Parathyroid adenoma (tissue), 2 donors: ENCODE measurements around the gene GPR183.

Experiments
- H2AFZ ChIP-seq: fragments of 300-600 bp; sonication (generic); one replicate; pipeline ENCODE4 v1.7.0; 2017; ENCODE audit warnings: antibody characterized with exemption, mild to moderate bottlenecking
- H3K27ac ChIP-seq: fragments of 300-600 bp; sonication (generic); one replicate; pipeline ENCODE4 v1.7.0; 2017
- H3K27me3 ChIP-seq: fragments of 300-600 bp; sonication (generic); one replicate; pipeline ENCODE4 v1.7.0; 2017; ENCODE audit warnings: low read length; ENCODE audit not compliant: control insufficient read depth, insufficient read depth
- H3K36me3 ChIP-seq: fragments of 300-600 bp; sonication (generic); one replicate; pipeline ENCODE4 v1.7.0; 2017; ENCODE audit warnings: low read length; ENCODE audit not compliant: control insufficient read depth, insufficient read depth
- H3K4me1 ChIP-seq: fragments of 300-600 bp; sonication (generic); one replicate; pipeline ENCODE4 v1.7.0; 2017; ENCODE audit warnings: control low read depth
- H3K4me2 ChIP-seq: fragments of 300-600 bp; sonication (generic); one replicate; pipeline ENCODE4 v1.7.0; 2017; ENCODE audit warnings: low read length
- H3K4me3 ChIP-seq: fragments of 300-600 bp; sonication (generic); one replicate; pipeline ENCODE4 v1.7.0; 2017; ENCODE audit warnings: low read depth, low read length
- H3K79me2 ChIP-seq: fragments of 300-600 bp; sonication (generic); one replicate; pipeline ENCODE4 v1.7.0; 2017; ENCODE audit warnings: control low read depth
- H3K9ac ChIP-seq: fragments of 300-600 bp; sonication (generic); one replicate; pipeline ENCODE4 v1.7.0; 2017; ENCODE audit warnings: mild to moderate bottlenecking
- H3K9me3 ChIP-seq: fragments of 300-600 bp; sonication (generic); one replicate; pipeline ENCODE4 v1.7.0; 2017; ENCODE audit warnings: low read length; ENCODE audit not compliant: control insufficient read depth
- CTCF ChIP-seq: fragments of 300-600 bp; sonication (generic); IDR thresholded peaks from one replicate; pipeline ENCODE4 v1.7.0; 2017; ENCODE audit warnings: antibody characterized with exemption, mild to moderate bottlenecking
- donor health status: primary hyperparathyroidism.

GPR183 gene

GRCh38 chr13:99316657-99317256 lies 9.6 kb upstream of the GPR183 start:
- Histone ChIP-seq H2AFZ (no peak overlapping the region), H3K4me1 (no peaks in the 10 kb centered on the region), H3K9me3 (no peaks in the 10 kb centered on the region), H3K79me2 (no peaks in the 10 kb centered on the region), H3K9ac (no peak overlapping the region), H3K4me2 (no peak overlapping the region), H3K27me3 (no peaks in the 10 kb centered on the region), H3K27ac (no peak overlapping the region), H3K4me3 (no peak overlapping the region), H3K36me3 (no peaks in the 10 kb centered on the region)
- TF ChIP-seq CTCF, result no peak

DNA sequence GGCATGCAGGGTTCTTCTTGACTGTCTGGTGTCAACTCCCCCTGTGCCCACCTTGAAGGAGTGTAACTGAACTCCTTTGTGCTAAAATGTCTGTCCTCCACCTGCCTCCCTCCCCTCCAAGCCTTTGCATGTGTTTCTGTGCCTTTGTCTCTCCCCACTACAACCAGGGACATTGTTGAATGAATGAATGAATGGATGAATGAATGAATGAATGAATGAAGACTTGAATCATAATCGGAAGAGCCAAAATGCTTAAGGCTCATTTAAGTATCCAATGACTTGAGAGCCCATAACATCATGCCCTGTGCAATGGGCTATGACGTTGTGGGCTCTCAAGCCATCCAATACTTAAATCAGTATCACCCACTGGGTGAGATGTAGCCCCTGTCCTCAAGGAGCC lies 9.0 kb upstream of the GPR183 start:
- H2AFZ ChIP-seq, result no peak overlapping the region
- no peaks in the 10 kb centered on the region for H3K79me2 ChIP-seq
- no peak overlapping the region for H3K4me2 ChIP-seq
- H3K27me3 ChIP-seq, result no peaks in the 10 kb centered on the region
- H3K4me1 ChIP-seq, result no peaks in the 10 kb centered on the region
- H3K9me3 ChIP-seq, result no peaks in the 10 kb centered on the region
- H3K9ac ChIP-seq, result no peak overlapping the region
- no peak for TF ChIP-seq CTCF
- no peak overlapping the region for H3K27ac ChIP-seq
- H3K36me3 ChIP-seq, result no peaks in the 10 kb centered on the region
- no peak overlapping the region for H3K4me3 ChIP-seq

DNA sequence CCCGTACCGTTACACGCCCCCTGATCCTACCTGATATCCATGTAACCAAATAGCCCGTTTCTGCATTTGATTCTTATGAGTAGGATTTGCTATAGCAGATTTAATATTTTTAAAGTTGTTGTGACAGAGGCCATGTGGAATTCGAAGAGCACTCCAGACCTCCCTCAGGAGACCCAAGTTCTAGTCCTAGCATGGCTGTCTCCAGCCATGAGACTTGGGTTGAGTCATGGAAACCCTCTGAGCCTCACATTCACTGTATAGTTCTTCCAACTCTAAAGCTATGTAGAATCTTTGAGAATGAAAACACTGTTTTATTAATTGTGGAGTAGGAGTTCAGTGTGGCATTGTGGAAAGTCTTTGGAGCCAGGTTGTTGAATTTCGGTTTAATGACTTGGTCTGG lies 8.0 kb upstream of the GPR183 start:
- Histone ChIP-seq H2AFZ (no peak overlapping the region), H3K27ac (no peak overlapping the region), H3K4me2 (no peak overlapping the region), H3K36me3 (no peaks in the 10 kb centered on the region), H3K27me3 (no peaks in the 10 kb centered on the region), H3K79me2 (no peaks in the 10 kb centered on the region), H3K4me1 (no peaks in the 10 kb centered on the region), H3K9ac (no peak overlapping the region), H3K9me3 (no peaks in the 10 kb centered on the region), H3K4me3 (no peak overlapping the region)
- no peak for TF ChIP-seq CTCF

DNA sequence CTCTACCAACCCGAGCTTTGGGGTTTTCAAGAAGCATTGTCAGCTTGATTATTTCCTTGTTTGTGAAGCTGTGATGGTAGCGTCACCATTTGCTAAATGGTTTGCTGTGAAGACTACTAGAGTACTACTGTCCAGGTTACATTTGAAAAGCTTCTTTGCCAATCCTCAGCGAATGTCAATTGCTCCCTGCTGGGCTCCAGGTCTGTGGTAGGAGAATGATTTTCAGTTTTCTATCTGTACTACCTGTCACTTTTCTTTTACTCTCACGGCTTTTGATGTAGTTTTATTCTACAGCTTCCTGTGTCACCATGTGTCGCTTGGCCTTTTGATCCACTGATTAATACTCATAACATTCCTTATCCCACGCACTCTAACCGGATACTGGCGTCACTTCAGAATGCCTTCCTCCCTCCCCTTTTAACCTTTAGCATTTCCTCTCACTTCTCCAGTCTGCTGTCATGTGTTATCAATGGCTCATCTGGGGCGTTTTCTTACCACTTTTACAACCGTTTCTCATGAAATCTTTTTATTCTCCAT lies 7.5 kb upstream of the GPR183 start:
- no peaks in the 10 kb centered on the region for H3K79me2 ChIP-seq
- no peak overlapping the region for H3K4me3 ChIP-seq
- H3K4me1 ChIP-seq, result no peaks in the 10 kb centered on the region
- H3K9me3 ChIP-seq, result no peaks in the 10 kb centered on the region
- H3K4me2 ChIP-seq, result no peak overlapping the region
- H3K27ac ChIP-seq, result no peak overlapping the region
- TF ChIP-seq CTCF, result no peak
- H2AFZ ChIP-seq, result no peak overlapping the region
- no peak overlapping the region for H3K9ac ChIP-seq
- H3K36me3 ChIP-seq, result no peaks in the 10 kb centered on the region
- H3K27me3 ChIP-seq, result no peaks in the 10 kb centered on the region

GRCh38 chr13:99313941-99314340 lies 6.7 kb upstream of the GPR183 start:
- no peak overlapping the region for H3K4me3 ChIP-seq
- no peak overlapping the region for H3K27ac ChIP-seq
- no peak for TF ChIP-seq CTCF
- no peak overlapping the region for H3K9ac ChIP-seq
- H2AFZ ChIP-seq, result no peak overlapping the region
- no peaks in the 10 kb centered on the region for H3K9me3 ChIP-seq
- no peaks in the 10 kb centered on the region for H3K36me3 ChIP-seq
- no peaks in the 10 kb centered on the region for H3K27me3 ChIP-seq
- no peaks in the 10 kb centered on the region for H3K79me2 ChIP-seq
- H3K4me2 ChIP-seq, result no peak overlapping the region
- no peaks in the 10 kb centered on the region for H3K4me1 ChIP-seq
